ENCODE data around the gene CBARP.

CBARP gene

DNA sequence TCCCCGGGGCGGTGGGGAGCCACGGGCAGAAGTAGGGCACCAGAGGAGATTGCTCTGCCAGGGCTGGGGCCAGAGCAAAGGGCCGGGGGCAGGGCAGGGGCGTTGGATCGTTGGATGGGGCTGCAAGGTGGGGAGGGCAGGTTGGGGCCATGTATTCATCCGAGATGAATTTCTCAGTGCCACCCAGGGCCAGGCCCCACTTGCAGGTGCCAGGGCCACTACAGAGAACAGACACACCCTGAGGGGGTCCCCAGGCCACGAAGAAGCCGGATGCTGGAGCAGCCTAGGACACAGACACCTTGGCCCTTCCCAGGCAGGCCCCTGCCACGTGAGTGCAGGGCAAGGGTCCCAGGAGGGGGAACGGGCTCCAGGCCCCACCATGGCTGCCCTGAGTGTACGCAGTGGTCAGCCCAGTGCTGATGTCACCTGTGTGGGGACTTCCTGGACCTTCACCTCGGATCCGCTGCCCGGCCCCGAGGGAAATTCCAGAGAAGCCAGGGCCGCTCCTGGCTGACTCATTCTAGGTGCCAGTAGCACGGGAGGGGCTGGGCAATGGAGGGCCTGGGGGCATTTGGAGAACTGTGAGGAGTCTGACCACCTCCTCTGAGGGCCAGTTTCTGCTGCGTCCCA lies 54.1 kb downstream of the CBARP start:
- no peak overlapping the region for H3K4me3 ChIP-seq (ENCODE audit: low read depth, low read length)

DNA sequence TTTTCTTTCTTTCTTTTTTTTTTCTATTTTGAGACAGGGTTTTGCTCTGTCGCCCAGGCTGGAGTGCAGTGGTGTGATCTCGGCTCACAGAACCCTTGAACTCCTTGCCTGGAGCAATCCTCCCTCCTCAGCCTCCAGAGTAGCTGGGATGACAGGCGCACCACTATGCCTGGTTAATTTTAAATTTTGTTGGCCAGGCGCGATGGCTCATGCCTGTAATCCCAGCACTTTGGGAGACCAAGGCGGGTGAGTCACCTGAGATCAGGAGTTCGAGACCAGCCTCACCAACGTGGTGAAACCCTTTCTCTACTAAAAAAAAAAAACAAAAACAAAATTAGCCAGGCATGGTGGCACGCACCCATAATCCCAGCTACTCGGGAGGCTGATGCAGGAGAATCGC lies 55.1 kb downstream of the CBARP start:
- in situ Hi-C loops (cut with HindIII; ENCODE audit: low sequenced_read_pairs), result no loop called here
- DNase-seq (ENCODE audit: low read depth, low spot score), result no peak
- TF ChIP-seq CTCF (IDR thresholded peaks at IDR 0.05; ENCODE audit: low read depth, low read length), result no peak
- no peak overlapping the region for H3K4me3 ChIP-seq (ENCODE audit: low read depth, low read length)

More for the DNA sequence above, 54.1 kb downstream of the CBARP start:
- in situ Hi-C loops (cut with HindIII; ENCODE audit: low sequenced_read_pairs), result no loop called here
- no peak for TF ChIP-seq CTCF (IDR thresholded peaks at IDR 0.05; ENCODE audit: low read depth, low read length)
- DNase-seq (ENCODE audit: low read depth, low spot score), result no peak

DNA sequence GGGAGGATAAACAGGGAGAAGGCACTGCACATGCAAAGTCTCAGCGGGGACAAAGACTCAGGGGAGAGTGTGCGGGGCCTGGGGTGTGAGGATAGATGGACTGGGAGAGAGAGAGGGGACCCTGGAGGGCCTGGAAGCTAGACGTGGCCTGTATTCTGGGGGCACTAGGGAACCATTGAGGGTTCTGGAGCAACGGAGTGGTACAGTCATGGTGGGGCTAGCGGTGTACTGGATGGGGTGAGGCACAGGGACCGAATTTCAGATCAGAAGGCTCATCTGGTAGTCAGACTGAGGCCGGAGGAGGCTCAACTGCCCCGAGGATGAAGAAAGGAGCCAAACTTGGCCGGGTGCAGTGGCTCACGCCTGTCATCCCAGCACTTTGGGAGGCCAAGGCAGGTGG lies 55.7 kb downstream of the CBARP start:
- in situ Hi-C loops (cut with HindIII; ENCODE audit: low sequenced_read_pairs), result no loop called here
- no peak for TF ChIP-seq CTCF (IDR thresholded peaks at IDR 0.05; ENCODE audit: low read depth, low read length)
- H3K4me3 ChIP-seq (ENCODE audit: low read depth, low read length), result no peak overlapping the region
- no peak for DNase-seq (ENCODE audit: low read depth, low spot score)

- TF ChIP-seq CTCF (IDR thresholded peaks at IDR 0.05; ENCODE audit: low read depth, low read length), result no peak
- DNase-seq (ENCODE audit: low read depth, low spot score), result no peak
Measured at GRCh38 chr19:1181606-1182005, 56.2 kb downstream of the CBARP start.

More at GRCh38 chr19:1181606-1182005, 56.2 kb downstream of the CBARP start:
- in situ Hi-C loops (cut with HindIII; ENCODE audit: low sequenced_read_pairs), result no loop called here
- H3K4me3 ChIP-seq (ENCODE audit: low read depth, low read length), result no peak overlapping the region
